Measurements from ENCODE around the gene GLRX. TPM values are rescaled to one million over a fixed set of nuclear protein-coding genes. Genes with fewer than 3 reads are reported as not detected.

Gene GLRX
- total RNA-seq, 2 donors from 2014 or later, result 151 to 173 TPM

GRCh38 chr5:95861864-95862561 lies 39.5 kb upstream of the GLRX start:
- H3K36me3 ChIP-seq, result no peaks in the 10 kb centered on the region
- no peak for DNase-seq (ENCODE audit: low spot score)
- H3K4me1 ChIP-seq, result peaks cover 0 to 63% of the 10 kb centered on the region in 2 donors
- TF ChIP-seq CTCF (IDR thresholded peaks at IDR 0.05), result no peak
- no peaks in the 10 kb centered on the region for H3K9me3 ChIP-seq
- no peak overlapping the region for H3K4me3 ChIP-seq
- peak overlapping the region; percentile 82 to 95 for H3K27ac ChIP-seq
- no peaks in the 10 kb centered on the region for H3K27me3 ChIP-seq

- no peaks in the 10 kb centered on the region for H3K36me3 ChIP-seq
- no peaks in the 10 kb centered on the region for H3K9me3 ChIP-seq
- peak; percentile 96 for DNase-seq (ENCODE audit: low spot score)
- no peaks in the 10 kb centered on the region for H3K27me3 ChIP-seq
- no peak for TF ChIP-seq CTCF (IDR thresholded peaks at IDR 0.05)
- H3K4me3 ChIP-seq, result no peak overlapping the region
- H3K27ac ChIP-seq, result peak overlapping the region; percentile 82 to 95
- peaks cover 0 to 67% of the 10 kb centered on the region in 2 donors for H3K4me1 ChIP-seq
These were observed 38.8 kb upstream of the GLRX start for GRCh38 chr5:95861221-95861863.

- Histone ChIP-seq H3K36me3 (no peaks in the 10 kb centered on the region), H3K27ac (peak overlapping the region; percentile 89 to 95), H3K4me1 (peaks cover 0 to 78% of the 10 kb centered on the region in 2 donors), H3K9me3 (no peaks in the 10 kb centered on the region), H3K4me3 (no peak overlapping the region), H3K27me3 (no peaks in the 10 kb centered on the region)
- DNase-seq (ENCODE audit: low spot score), result no peak
- no peak for TF ChIP-seq CTCF (IDR thresholded peaks at IDR 0.05)
These were observed 37.1 kb upstream of the GLRX start for GRCh38 chr5:95859661-95860060.

GRCh38 chr5:95858661-95859595 lies 36.4 kb upstream of the GLRX start:
- peak; percentile 98 for DNase-seq (ENCODE audit: low spot score)
- Histone ChIP-seq H3K36me3 (no peaks in the 10 kb centered on the region), H3K27ac (peak overlapping the region; percentile 89 to 95), H3K4me1 (peaks cover 0 to 78% of the 10 kb centered on the region in 2 donors), H3K27me3 (no peaks in the 10 kb centered on the region), H3K9me3 (no peaks in the 10 kb centered on the region), H3K4me3 (peak overlapping the region in 1 of 2 donors; percentile 16)
- TF ChIP-seq CTCF (IDR thresholded peaks at IDR 0.05), result peak; percentile 96 to 99

GRCh38 chr5:95858023-95858461 lies 35.5 kb upstream of the GLRX start:
- Histone ChIP-seq H3K9me3 (no peaks in the 10 kb centered on the region), H3K36me3 (no peaks in the 10 kb centered on the region), H3K4me3 (no peak overlapping the region), H3K27me3 (no peaks in the 10 kb centered on the region), H3K4me1 (peaks cover 0 to 80% of the 10 kb centered on the region in 2 donors), H3K27ac (peak overlapping the region; percentile 89 to 95)
- no peak for TF ChIP-seq CTCF (IDR thresholded peaks at IDR 0.05)
- peak; percentile 89 for DNase-seq (ENCODE audit: low spot score)

All from right atrium auricular region (tissue), 2 donors.